Psoas muscle (tissue), 8 donors: ENCODE measurements around the gene CHN1. TPM values are rescaled to one million over a fixed set of nuclear protein-coding genes. Genes with fewer than 3 reads are reported as not detected.

Experiments used
- ATAC-seq, 4 donors: fragments of 200-7000 bp; cut with Tn5 transposase; one replicate each; pipeline ENCODE4 v1.9.1; 2020; ENCODE audit warnings: moderate library complexity in 3 of 4, mild to moderate bottlenecking in 2 of 4
- DNase-seq, 2 donors: peaks; one replicate each; pipeline ENCODE4 v3.0.0-alpha.2; 2020
- H3K27ac ChIP-seq: fragments of 200-600 bp; one replicate; pipeline ENCODE4 v1.8.0; 2022
- H3K27me3 ChIP-seq, 3 donors: fragments of 200-600 bp in 1 of 3; one replicate each; pipeline versions ENCODE4 v1.6.1 to v1.8.0; 2013 to 2022; ENCODE audit warnings: low read length in 2 of 3, mild to moderate bottlenecking in 2 of 3, moderate library complexity in 1 of 3; ENCODE audit not compliant: insufficient read depth in 3 of 3
- H3K36me3 ChIP-seq, 2 donors: fragments of 200-600 bp in 1 of 2; one replicate each; pipeline versions ENCODE4 v1.6.1 to v1.8.0; 2013 to 2022; ENCODE audit warnings: low read depth in 1 of 2, mild to moderate bottlenecking in 1 of 2, moderate library complexity in 1 of 2; ENCODE audit not compliant: insufficient read depth in 1 of 2
- H3K4me1 ChIP-seq: fragments of 200-600 bp; one replicate; pipeline ENCODE4 v1.8.0; 2022
- H3K4me3 ChIP-seq: fragments of 200-600 bp; one replicate; pipeline ENCODE4 v1.8.0; 2022; ENCODE audit warnings: mild to moderate bottlenecking
- H3K9me3 ChIP-seq: fragments of 200-600 bp; one replicate; pipeline ENCODE4 v1.8.0; 2022
- WGBS, 3 donors: extraction: QIAGEN DNeasy Blood & Tissue Kit; methylation state at CpG; one replicate each; pipeline versions ENCODE4 v1.1.6 to v1.1.7; 2013; 5-methylcytosine and 5-hydroxymethylcytosine counted together
- intact Hi-C, 2 donors: fragments of 100-400 bp; cut with DNase I; formaldehyde crosslinking; loops; one replicate each; pipeline versions ENCODE4 v1.11.0 to v1.14.2; 2022
- polyA plus RNA-seq, 3 donors: library from polyadenylated mRNA; stranded (reverse); fragments of 200-250 nt; gene quantifications; one replicate each; pipeline ENCODE4 v1.2.3, GENCODE V29; 2013
- total RNA-seq, 4 donors: library from RNA; stranded (reverse); fragmentation: NEBNext Ultra II Directional in 2 of 4; extraction: Animal tissue kit (Norgen Biotek cat#: 25700) in 2 of 4; gene quantifications; one replicate each; pipeline versions ENCODE4 v1.2.1 to v1.2.4, GENCODE V29; 2021 to 2023
- TF ChIP-seq, protein P1 (sequence below): fragments of 200-600 bp; IDR thresholded peaks from one replicate; pipeline ENCODE4 v1.8.0; 2022; ENCODE audit warnings: antibody characterized with exemption
- donor health status: healthy with polysubstance abuse.
- donor health status: DM: no; HTN: no; CAD: no; lungs with moderate emphysema.
- donor health status: Bipolar disorder and iron deficiency.
- donor health status: healthy.
- donor health status: DM: yes; HTN: yes; CAD: no.
- donor health status: DM: no; HTN: no; CAD: no.
- donor health status: DM: no; HTN: no; CAD: no.
- donor health status: DM: yes; HTN: yes; CAD: no.

CHN1 gene
- total and polyA plus RNA-seq, 7 donors = 1.8 to 4.2 (median 2.3) TPM

GRCh38 chr2:174826051-174826450 is 179.1 kb downstream of the CHN1 start:
- H3K36me3 ChIP-seq = no peaks in the 10 kb centered on the region
- no peak overlapping the region for H3K4me3 ChIP-seq
- intact Hi-C loops = no loop called here
- no peaks in the 10 kb centered on the region for H3K4me1 ChIP-seq
- TF ChIP-seq, protein P1, sequence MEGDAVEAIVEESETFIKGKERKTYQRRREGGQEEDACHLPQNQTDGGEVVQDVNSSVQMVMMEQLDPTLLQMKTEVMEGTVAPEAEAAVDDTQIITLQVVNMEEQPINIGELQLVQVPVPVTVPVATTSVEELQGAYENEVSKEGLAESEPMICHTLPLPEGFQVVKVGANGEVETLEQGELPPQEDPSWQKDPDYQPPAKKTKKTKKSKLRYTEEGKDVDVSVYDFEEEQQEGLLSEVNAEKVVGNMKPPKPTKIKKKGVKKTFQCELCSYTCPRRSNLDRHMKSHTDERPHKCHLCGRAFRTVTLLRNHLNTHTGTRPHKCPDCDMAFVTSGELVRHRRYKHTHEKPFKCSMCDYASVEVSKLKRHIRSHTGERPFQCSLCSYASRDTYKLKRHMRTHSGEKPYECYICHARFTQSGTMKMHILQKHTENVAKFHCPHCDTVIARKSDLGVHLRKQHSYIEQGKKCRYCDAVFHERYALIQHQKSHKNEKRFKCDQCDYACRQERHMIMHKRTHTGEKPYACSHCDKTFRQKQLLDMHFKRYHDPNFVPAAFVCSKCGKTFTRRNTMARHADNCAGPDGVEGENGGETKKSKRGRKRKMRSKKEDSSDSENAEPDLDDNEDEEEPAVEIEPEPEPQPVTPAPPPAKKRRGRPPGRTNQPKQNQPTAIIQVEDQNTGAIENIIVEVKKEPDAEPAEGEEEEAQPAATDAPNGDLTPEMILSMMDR = no peak
- no peak overlapping the region for H3K27ac ChIP-seq
- 39 to 47% (median 43%) methylated on average over 2 of the region's 2 CpGs for WGBS, 3 donors
- H3K27me3 ChIP-seq = no peaks in the 10 kb centered on the region
- DNase-seq (no peak), ATAC-seq (no peak)
- H3K9me3 ChIP-seq = no peaks in the 10 kb centered on the region

GRCh38 chr2:174824068-174824467 is 181.1 kb downstream of the CHN1 start:
- Histone ChIP-seq H3K9me3 (no peaks in the 10 kb centered on the region), H3K27ac (no peak overlapping the region), H3K27me3 (no peaks in the 10 kb centered on the region), H3K36me3 (no peaks in the 10 kb centered on the region), H3K4me3 (no peak overlapping the region), H3K4me1 (no peaks in the 10 kb centered on the region)
- DNase-seq = no peak
- ATAC-seq = no peak
- TF ChIP-seq, protein P1 = no peak
- intact Hi-C loops = no loop called here

- TF ChIP-seq, protein P1 = no peak
- intact Hi-C loops = no loop called here
Observed at GRCh38 chr2:174821628-174822027, 183.6 kb downstream of the CHN1 start.

GRCh38 chr2:174820361-174820760 is 184.8 kb downstream of the CHN1 start:
- Histone ChIP-seq H3K4me3 (no peak overlapping the region), H3K27ac (no peak overlapping the region), H3K9me3 (no peaks in the 10 kb centered on the region), H3K36me3 (no peaks in the 10 kb centered on the region), H3K4me1 (no peaks in the 10 kb centered on the region), H3K27me3 (no peaks in the 10 kb centered on the region)
- no peak for DNase-seq
- intact Hi-C loops = no loop called here
- WGBS, 3 donors = 83 to 95% (median 85%) methylated on average over 6 of the region's 6 CpGs
- ATAC-seq = no peak
- TF ChIP-seq, protein P1 = no peak

More at GRCh38 chr2:174821628-174822027, 183.6 kb downstream of the CHN1 start:
- Histone ChIP-seq H3K4me3 (no peak overlapping the region), H3K27ac (no peak overlapping the region), H3K36me3 (no peaks in the 10 kb centered on the region), H3K27me3 (no peaks in the 10 kb centered on the region), H3K9me3 (no peaks in the 10 kb centered on the region), H3K4me1 (no peaks in the 10 kb centered on the region)
- DNase-seq (no peak), ATAC-seq (no peak)
- 53 to 74% (median 66%) methylated on average over 4 of the region's 4 CpGs for WGBS, 3 donors

DNA sequence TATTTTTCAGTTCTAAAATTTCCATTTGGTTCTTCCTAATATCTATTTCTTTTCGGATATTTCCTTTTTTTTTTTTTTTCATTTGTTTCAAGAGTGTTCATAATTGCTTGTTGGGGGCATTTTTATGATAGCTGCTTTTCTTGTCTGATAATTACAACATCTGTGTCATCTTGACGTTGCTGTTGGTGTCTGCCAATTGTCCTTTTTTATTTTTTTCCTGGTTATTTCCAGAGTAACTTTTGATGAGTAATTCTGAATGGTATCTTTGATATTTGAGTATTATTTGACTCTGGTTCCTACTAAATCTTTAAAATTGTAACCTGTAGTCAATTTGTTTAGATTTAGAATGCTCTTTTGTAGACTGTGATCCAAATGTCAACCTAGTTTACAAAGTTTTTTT is 189.7 kb downstream of the CHN1 start:
- intact Hi-C loops = no loop called here
- WGBS, 3 donors = 0 to 37% (median 29%) methylated on average over 2 of the region's 2 CpGs
- Histone ChIP-seq H3K27ac (no peak overlapping the region), H3K9me3 (no peaks in the 10 kb centered on the region), H3K36me3 (no peaks in the 10 kb centered on the region), H3K4me3 (no peak overlapping the region), H3K4me1 (no peaks in the 10 kb centered on the region), H3K27me3 (no peaks in the 10 kb centered on the region)
- TF ChIP-seq, protein P1 = no peak
- no peak for DNase-seq
- ATAC-seq = no peak
